ENCODE results near the gene DDC.

The DDC gene

DNA sequence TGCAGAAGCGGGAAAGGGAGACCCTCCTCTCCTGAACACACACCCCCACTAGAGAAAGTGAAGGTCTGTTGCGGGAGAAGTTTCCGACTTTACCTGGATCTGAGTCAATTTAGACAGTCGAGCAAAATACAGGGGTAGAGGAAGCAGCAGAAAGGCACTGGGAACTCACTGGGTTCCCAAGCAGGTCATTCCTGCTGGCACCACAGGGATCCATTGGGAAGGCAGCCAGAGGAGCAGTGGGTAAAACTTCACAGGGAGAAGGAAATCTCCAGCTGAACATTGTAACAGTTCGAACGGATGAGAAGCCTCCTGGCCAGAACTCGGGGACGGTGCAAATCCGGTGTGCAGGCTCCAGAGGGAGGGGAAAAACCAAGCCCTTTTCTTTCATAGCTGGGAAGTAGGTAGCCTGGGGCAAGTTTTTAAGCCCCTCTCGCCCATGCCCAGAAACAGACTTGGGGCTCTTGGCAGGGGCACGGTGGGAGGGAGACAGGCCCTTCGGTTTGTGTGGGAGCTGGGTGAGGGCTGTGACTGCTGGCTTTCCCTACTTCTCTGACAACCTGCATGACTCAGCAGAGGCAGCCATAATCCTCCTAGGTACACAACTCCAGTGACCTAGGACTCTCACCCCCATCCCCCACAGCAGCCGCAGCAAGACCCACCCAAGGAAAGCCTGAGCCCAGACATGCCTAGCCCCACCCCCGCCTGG, 51.9 kb downstream of the DDC start:
- DNase-seq: no peak

DNA sequence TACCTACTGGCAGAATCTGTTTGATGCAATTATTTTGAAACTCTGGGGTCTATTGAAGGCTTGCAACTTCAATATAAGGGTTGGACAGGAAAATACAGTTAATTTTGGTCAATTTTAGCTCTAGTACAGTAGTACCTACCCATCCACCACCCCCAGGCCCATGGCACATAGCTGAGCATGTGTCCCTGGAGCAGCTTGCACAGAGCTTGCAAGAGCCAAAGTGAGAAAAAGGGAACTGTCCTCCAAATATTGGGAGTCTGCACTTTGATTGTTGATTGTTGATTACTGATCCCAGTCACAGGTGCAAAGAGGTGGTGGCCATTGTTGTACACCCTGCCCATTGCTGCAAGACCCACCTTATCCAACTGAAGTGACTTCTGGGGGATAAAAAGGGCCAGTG, 52.8 kb downstream of the DDC start:
- DNase-seq: no peak

DNA sequence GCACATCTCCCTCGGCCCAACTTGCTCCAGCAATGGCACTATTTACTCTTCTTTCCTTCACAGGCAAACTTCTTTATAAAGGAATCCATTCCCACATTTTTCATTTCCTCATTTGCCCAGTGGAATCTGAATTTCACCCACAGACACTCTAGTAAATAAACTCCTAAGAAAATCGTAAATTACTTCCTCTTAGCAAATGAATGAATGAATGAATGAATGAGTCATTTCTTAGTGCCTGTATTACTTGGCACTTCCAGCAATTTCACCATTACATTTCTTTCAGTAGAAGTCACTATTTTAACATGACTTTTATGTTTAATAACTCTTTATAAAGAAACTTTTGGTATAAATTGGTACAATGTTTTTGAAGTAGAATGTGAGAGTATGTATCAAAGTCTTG, 55.7 kb downstream of the DDC start:
- DNase-seq: no peak

DNA sequence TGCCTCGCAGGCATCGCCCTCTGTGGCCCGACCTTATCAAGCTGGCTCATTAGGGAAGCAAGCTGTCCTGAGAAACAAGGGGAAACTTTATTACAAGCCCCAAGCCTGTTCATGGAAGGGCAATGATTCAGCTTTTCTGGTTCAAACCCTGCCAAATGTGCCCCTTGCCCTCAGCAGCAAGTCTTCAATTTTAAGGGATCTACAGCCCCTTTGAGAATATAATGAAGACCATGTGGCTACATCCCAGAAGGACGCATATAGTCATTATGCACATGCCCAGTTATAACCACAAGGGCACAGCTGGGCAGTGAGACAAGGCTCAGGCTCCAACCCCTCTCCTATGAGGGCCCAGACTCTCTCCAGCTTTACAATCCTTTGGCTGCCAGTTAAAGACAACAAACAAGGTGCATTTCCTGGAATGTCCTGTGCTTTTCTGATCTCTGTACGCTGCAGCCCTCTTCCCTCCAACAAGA, 56.7 kb downstream of the DDC start:
- DNase-seq: no peak

DNA sequence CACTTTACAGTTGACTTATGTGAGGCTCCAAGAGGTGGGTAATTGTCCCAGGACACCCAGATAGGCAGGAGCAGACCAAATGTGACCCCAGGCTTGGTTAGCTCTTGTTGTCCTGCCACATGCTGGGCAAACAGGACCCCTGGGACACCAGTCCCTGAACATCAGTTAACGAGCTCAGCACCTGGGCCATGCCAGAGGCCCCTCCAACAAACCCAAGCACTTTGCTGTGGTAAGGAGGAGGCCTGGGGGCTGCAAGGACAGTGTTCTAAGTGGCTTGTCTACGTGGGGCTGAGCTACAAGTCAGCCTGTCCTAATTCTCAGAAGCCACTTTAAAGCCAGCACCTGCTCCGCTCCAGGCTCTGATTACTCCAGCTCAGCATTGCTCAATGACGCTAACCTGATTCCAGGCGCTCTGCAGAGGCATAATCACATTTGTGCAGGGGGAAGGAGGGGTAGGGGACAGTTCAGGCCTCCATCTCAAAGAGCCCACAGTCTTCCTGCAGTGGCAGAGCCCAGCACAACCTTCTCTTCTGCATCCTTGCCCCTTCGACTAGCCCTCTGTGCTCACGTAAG, 57.2 kb downstream of the DDC start:
- no peak for DNase-seq

DNA sequence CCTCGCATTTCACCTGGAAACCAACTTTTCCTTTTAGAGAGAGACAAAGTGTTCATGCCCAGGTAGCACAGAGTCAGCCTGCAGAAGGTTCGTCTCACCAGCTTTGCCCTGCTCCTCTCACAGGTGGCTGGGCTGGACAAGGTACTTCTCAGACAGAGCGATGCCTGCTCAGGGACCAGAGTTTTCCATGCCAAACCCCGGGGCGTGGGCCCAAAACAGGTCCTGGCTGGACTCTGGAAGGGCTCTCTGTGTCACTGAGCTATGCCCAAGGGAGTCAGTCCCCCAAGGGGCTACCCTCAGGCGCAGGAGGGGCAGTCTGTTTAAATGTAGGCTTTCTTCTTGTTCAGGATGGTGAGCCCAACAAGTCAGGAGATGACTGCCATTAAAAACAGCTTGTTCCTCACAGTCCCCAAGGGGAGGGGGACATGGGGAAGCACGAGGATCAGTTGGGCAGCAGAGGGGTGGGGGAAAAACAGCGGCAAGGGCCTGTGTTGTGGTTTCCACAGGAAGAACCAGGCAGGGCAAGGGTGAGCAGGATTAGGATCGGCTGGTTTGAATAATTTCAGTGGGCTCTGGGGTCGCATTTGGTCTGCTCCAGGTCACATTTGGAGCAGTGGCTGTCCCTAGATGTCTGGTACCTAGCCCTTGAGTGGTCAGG, 59.5 kb downstream of the DDC start:
- DNase-seq: no peak

DNA sequence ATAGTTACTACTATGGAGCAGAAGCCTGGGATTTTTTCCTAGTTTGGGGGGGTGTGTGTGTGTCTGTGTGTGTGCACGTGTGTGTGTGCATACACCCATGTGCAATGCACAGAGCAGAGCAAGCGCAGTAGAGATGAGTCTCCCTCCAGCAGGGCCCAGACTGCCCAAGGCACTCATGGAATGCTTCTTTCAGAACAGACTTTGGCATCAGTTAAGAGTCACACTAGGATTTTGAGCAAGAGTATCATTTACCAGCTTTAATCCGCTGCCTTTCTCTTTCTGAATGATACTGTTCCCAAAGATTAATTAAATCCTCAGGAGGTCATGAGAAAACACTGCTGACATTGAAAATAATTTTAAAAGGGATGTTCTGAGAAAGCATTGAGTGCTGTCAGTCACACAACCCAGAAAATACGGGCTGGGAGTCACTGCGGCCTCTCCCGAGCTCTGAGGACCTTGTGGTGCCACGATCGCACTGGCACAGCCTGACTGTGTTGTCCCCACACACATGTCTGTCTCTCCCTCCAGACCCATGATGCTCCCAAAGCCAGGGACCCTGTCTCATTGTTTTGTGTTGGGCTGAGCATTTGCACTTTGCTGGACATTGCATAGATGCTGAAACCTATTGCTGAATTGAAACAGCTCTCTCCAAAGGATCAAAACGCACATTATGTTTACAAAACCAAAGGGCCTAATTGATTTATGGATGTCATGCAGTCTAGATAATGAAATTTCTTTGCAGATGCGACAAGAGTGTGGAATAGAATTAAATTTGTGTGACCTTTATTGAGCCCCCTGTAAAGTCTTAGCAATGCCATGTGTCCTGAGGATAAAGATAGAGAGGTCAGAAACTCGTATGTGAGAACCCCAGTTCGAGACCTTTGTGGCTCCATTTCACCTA, 60.3 kb downstream of the DDC start:
- no peak for DNase-seq

DNA sequence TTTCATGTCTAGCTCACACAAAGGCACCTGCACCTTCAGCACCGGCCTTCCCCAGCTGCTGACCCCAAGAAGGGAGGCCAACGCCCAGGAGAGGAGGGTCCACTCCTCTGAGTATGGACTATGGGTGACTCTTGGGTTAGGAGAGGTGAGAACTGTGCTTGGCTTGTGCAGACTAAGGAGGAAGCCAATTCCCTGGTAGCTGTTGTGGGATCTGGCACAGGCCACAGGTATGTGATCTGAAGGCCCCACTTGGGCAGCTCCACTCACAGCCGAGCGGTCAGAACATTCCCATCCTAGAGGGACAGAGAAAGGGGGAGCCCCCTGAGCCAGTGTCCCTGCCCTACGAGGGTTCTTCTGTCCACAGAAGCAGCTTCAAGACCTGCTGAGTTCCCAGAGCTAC, 62.3 kb downstream of the DDC start:
- no peak for DNase-seq

DNA sequence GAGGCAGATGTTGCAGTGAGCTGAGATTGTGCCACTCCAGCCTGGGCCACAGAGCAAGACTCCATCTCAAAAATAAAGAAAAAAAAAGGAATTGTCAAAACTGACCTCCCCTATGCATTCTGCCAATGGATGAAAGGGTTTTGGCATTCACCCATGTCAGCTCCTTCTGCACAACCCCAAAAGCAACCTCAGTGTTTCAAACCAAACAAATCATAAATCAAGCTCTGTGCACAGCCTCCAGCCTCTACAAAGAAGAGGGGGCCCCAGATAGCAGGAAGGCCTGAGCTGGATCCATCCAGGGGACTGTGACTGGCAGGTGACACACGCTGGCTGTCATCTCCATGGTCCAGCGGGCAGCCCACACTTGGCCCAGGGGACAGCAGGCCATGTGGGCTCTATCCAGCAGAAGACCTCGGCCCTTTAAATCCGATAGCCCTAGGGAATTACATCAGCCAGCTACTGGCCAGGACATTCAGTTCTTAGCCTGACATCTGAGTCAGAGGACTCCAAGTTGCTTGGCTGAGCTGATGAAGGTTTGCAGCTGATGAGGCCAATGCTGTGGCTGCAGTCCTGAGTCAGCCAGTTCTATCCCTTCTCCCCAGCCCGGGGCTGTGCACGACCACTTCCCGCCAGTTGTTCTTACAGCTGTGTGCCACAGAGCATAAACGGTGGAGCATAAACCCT, 63.1 kb downstream of the DDC start:
- DNase-seq: no peak

DNA sequence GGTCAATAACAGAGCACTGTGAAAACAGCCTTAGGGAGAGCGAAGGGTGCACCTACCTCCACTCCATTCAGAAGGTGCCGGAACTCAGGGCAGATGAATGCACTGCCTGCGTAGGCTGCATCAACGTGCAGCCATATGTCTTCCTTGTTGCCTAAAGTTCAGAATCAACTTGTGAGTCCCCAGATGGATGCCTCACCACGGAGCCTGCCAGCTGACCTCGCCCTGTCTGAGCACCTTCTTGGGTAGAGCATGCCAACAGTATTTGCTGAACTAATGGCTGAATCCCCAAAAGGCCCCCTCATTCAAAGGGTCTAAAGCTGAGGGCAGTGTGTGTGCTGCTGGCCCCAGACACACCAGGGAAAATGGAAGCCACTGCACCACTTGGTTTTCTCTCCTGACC, 66.1 kb downstream of the DDC start:
- DNase-seq: no peak

DNA sequence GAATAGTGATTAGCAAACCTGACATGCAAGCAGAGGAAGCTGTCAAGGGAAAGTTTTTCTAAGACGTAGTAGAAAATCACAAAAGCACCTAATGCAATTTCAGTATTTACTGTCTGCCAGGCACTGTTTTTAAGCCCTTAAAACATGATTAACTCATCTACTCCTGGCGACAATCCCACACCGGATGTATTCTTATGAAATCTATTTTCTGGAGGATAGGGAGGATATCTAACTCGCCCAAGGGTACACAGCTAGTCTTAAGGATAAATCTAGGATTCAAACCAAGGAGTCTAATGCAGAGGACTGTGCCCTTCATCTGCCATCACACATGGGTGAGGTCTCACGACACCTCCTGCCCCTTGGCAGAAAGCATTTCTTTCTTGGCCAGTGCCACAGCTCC, 67.2 kb downstream of the DDC start:
- DNase-seq: no peak

DNA sequence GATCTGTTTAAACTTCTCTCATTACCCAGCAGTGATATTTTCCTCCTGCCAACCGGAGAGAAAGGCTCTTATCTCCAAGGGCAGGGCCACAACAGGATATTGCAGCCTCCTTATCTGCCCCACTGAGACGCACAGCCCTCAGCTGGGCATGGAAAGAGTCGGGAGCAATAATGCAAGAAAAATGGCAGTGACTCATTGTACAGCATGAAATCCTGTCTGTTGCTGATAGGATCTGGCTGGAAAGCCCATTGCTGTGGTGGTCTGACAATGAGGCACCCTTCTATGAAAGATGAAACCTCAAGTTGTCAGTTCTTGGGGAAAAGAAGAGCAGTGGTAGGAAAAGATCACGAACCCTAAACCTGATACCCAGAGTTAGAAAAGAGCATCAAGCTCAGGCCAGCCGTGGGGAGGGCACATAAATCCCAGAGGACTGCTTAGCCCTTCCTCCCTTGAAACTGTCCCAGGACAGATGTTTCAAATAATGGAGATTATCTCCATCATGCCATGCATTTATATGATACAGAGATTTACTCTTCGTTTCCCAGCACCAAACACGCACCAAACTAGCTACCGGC, 68.0 kb downstream of the DDC start:
- no peak for DNase-seq

DNA sequence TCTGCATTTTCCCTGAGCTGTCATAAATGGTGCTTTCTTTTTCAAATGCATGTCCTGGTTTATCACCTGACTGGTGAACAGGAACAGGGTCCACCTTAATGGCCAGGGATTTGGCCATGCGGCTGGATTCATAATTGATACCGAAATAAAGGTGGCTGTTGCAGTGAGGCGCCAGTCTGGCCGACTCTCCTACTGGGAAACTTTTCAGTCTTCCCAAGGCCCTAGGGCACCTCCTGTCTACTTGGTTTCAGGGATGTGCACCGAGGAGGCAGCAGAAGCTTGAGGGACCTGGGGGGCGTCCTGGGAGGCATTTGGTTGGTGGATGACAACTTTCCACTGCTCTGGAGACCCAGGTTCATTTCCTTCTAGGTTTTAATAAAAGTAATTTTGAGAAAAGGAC, 68.6 kb downstream of the DDC start:
- no peak for DNase-seq

DNA sequence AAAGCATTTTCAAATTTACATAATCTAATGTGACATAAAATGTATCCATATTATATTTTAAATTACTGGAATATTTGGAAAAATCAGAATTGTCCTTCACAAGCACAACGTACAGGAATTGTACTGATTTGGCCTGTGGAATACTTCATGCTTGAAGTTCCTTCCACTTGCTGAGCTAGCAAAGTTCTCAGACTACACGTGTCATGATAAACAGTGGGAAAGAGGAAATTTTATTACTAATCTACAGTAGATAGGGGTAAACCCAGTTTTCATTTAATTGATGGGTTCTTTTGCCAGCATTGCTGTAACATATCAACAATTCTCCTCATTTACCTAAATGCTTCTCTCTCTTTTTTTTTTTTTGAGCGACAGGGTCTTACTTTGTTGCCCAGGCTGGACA, 69.5 kb downstream of the DDC start:
- DNase-seq: no peak

DNA sequence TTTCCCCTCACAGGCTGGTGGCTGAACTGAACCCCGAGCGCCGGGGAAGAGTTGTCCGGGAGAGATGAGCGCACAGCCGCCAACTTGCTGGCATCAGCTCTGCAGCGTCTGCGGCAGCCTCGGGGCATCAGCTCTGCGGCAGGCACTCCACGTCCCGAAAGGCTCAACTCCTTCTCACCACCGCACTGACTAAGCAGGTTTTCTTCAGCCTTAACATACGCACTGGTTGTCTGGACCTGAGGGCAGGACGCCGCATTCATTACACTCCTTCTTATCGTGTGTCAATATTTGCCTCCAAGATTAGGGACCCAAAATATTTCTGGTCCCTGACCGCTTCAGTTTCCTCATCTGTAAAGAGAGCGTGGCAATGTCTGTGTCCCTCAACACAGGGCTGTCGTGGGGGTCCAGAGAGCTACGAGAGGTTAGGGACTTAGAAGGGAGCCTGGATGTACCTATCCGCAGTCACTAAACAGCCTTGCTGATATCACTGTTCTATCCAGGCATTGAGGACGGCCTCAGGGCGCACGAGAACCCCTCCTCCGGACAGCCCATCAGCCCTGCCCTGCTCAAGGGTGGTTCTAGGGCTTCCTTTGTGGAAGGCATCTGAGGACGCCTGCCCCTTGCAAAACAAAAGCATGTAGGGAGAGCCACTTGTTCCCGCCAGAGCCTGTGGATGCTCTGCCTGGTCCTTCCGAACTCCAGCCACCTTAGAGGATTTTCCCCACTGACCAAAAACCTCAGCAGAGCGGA, 72.3 kb downstream of the DDC start:
- DNase-seq: no peak

DNA sequence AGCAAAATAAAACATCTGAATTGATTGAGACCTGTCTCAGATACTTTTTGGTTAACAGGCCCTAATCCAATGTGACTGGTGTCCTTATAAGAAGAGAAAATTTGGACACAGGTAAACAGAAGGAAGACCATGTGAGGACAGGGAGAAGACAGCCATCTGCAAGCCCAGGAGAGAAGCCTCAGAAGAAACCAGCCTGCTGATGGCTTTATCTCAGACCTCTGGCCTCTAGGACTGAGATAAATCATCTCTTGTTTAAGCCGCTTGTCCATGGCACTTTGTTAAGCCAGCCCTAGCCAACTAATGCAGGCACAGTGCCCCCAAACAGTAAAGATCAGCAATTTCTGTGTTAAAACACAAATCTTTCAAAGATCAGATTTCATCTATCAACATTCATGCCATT, 73.3 kb downstream of the DDC start:
- no peak for DNase-seq

DNA sequence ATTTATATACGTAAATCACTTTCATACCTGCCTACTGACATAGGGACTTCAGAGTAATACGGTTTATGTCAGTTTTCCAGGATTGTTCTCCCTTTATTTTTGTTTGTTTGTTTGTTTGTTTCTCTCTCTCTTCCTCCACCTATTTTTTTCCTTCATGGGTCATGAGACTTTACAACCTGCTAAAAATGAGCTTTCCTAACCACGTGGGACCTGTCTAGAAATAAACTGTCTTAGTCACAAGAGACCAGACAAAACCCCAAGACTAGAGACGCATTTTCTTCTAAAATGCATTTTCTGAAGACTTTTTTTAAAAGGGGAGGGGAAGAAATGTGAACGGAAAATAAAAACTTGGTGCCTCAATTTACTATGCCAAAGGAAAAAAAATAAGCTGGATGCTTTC, 74.0 kb downstream of the DDC start:
- DNase-seq: no peak

DNA sequence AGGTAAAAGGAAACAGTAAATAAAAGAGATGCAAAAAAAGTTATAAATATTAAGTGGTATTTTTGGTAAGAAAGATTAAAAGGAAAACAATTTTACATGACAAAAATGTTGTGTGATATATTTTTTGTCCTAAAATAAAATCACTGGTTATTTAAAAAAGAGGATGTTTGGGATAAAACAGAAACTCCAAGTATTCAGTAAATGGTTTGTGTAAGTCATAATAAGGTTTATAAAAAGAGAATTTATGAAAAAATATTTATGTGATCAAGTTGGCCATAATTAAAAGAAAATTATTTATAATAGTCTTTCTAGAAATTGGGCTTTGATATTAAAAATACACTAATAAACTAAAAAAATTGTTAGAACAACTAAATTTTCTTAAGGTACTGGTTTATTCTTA, 76.8 kb downstream of the DDC start:
- DNase-seq: no peak

DNA sequence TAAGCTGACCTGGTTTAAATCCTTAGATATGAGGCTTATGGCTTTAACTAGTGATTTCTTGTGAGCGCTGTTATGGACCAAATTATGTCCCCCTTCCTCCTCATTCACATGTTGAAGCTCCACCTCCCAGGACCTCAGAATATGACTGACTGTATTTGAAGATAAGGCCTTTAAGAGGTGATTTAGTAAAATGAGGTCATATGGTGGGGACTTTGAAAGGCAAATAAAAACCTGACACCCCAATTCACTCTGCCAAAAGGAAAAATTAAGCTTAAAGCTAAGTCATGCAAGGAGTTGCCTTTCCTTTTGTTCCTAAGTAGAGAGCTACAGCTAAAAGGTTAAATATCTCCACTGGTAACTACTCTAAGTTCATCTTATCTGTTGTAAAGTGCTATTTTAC, 78.7 kb downstream of the DDC start:
- DNase-seq: no peak

DNA sequence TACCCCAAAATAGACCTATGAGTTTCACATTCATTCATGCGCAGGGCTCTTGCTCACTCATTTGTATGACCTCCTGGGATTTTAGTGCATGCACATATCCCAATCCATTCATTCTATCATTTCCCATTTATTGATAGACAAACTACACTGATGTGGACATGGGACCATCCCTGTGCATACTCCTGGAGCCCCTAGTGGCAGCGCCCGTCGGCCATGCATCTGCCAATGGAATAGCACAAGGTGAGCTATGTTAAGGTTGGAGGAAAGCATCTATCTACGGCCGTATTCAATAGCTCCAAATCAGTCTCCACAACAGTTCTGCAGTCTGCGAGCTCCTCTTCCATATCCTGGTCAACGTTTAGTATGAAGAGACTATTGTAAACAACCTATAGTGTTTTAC, 83.3 kb downstream of the DDC start:
- DNase-seq: no peak

DNA sequence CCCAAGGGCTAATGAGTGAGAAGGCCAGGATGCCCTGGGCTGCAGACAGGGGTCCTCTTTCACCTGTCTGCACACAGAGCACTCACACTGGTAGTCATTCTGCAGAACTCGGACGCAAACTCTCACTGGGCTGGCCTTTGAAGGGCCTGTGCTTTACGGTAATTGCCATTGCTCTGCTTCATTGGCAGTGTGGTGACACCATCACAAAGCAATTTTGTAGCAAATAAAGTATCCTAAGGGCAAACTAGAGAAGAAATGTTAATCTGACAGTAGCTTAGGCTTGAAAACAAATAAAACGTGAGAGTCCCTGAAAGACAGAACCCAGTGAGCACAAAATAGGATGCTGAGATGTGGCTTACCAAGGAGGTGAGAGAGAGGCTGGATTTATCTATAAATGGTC, 84.4 kb downstream of the DDC start:
- DNase-seq: no peak

Data from NCI-H1694 (cell line).